ENCODE results near the gene SLC22A4.

- TF ChIP-seq, protein P1, sequence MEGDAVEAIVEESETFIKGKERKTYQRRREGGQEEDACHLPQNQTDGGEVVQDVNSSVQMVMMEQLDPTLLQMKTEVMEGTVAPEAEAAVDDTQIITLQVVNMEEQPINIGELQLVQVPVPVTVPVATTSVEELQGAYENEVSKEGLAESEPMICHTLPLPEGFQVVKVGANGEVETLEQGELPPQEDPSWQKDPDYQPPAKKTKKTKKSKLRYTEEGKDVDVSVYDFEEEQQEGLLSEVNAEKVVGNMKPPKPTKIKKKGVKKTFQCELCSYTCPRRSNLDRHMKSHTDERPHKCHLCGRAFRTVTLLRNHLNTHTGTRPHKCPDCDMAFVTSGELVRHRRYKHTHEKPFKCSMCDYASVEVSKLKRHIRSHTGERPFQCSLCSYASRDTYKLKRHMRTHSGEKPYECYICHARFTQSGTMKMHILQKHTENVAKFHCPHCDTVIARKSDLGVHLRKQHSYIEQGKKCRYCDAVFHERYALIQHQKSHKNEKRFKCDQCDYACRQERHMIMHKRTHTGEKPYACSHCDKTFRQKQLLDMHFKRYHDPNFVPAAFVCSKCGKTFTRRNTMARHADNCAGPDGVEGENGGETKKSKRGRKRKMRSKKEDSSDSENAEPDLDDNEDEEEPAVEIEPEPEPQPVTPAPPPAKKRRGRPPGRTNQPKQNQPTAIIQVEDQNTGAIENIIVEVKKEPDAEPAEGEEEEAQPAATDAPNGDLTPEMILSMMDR (IDR thresholded peaks at IDR 0.05; ENCODE audit: low read depth, low read length), result no peak
- peak; percentile 28 for TF ChIP-seq POLR2A (IDR thresholded peaks at IDR 0.05; ENCODE audit: extremely low read depth, insufficient read length)
- TF ChIP-seq, protein P2, sequence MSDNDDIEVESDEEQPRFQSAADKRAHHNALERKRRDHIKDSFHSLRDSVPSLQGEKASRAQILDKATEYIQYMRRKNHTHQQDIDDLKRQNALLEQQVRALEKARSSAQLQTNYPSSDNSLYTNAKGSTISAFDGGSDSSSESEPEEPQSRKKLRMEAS (IDR thresholded peaks at IDR 0.05; ENCODE audit: low read depth, low read length), result no peak
- no peak for TF ChIP-seq MYC (IDR thresholded peaks at IDR 0.05; ENCODE audit: low read depth, low read length)
These were observed 75.4 kb downstream of the SLC22A4 start, which contains the start of gene SLC22A5 for GRCh38 chr5:132369474-132370180.

Measured in NB4 (cell line).